KOPT-K1 (cell line): ENCODE measurements around the gene TSGA10IP.
A peak's percentile ranks its signal among the peaks of the same experiment; 100 is the strongest.

Experiments used
- H3K27ac ChIP-seq: fragments of 200-600 bp; sonication (generic); 2 replicates; pipeline ENCODE4 v1.5.1; 2016; ENCODE audit warnings: antibody characterized with exemption, mild to moderate bottlenecking, low read depth, low read length; ENCODE audit not compliant: poor library complexity, severe bottlenecking
- H3K36me3 ChIP-seq: fragments of 200-600 bp; sonication (generic); 2 replicates; pipeline ENCODE4 v1.5.1; 2017; ENCODE audit warnings: antibody characterized with exemption, mild to moderate bottlenecking, low read length, moderate library complexity; ENCODE audit not compliant: insufficient read depth
- H3K9me3 ChIP-seq: fragments of 200-600 bp; sonication (generic); 2 replicates; pipeline ENCODE4 v1.5.1; 2017; ENCODE audit warnings: antibody characterized with exemption, low read length, mild to moderate bottlenecking; ENCODE audit not compliant: insufficient read depth, poor library complexity, severe bottlenecking

TSGA10IP gene

DNA sequence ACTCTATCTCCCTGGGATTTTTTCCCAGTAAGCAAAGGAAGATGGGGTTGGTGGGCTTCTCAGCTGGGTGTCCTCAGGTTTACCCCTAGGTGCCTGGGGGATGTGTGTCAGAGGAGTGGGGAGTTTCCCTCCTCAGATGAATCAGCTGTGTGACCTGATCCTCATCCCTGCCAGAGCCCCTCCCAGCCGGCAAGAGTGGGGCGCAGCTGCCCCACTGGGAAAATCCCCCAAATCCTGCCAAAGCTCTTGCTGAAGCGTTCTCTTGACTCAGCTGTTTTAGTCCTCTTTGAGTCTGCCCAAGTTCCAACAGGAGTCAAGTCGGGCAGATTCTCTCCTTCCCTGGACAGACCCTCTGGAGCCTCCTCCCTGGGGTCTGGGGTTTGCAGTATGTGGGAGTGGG is 32.4 kb upstream of the TSGA10IP start:
- Histone ChIP-seq H3K36me3 (no peaks in the 10 kb centered on the region), H3K27ac (no peak overlapping the region), H3K9me3 (no peaks in the 10 kb centered on the region)

DNA sequence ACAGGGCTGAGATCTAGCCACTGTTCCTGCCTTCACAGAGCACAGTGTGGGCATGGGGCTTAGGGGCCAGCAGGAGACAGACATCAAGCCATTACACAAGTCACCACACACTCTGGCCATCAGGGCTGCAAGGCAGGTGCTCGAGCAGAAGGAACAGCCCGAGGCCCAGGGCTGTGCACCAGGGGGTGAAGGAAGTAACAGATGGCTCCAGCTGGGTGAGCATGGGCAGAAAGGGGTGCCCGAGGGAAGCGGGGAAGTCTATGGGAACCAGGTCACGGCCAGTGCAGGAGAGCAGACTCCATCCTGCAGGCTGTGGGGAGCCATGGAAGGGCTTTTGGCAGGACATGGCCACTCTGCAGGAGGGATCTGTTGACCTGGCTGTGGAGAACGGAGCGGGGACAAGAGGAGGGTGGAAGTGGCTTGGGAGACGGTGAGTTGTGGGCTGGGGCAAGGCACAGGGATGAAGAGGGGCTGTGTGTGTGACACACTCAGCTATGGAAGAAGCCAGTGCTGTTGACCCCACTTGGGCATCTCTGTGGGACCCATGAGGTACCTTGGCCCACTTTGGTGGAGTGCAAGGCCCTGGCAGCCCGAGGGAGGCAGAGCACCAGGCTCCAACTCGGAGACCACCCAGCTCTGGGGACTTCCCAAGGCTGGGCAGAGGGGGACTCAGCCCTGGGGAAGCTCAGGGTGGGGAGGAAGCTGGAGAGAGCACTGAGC is 30.0 kb upstream of the TSGA10IP start:
- H3K9me3 ChIP-seq = no peaks in the 10 kb centered on the region
- no peak overlapping the region for H3K27ac ChIP-seq
- no peaks in the 10 kb centered on the region for H3K36me3 ChIP-seq

DNA sequence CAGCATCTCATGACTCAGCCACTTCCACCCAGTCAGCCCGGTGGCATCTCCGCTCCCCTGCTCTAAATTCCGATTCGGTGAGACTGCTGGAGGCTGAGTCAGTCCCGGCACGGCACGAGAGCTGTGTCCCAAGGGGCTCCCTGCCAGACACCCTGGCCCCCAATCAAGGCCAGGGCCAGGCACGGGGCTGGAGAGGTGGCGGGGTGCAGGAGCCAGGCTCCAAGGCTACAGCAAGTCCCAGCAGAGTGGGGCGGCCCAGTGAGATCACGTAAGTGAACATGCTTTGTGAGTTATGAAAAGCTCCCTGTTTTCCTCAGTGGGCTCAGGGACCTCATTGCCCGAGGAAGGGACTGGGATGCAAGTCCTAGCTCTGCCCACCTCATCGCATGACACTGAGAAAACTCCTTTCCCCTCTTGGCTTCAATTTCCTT is 29.4 kb upstream of the TSGA10IP start:
- peaks cover 4% of the 10 kb centered on the region; the same call in 1 of the 2 replicates for H3K36me3 ChIP-seq
- no peak overlapping the region for H3K27ac ChIP-seq
- no peaks in the 10 kb centered on the region for H3K9me3 ChIP-seq

DNA sequence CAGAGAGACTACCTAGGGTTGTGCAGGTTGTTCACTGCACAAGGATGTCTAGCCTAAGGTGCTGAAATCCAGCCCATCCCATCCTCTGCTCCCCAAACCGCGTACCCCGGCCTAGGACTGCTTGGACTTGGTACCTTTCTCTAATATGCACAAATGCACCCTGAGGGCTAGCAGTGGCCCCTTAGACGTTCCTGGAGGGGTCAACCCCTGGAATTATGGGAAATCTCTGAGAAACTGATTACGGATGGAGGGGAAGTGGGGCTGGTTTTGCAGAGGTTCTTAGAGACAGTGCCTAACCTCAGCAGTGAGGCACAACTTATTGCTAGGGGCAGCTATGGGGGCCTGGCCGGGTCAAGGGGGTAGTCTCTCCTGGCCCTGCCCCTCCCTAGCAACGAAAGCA is 28.9 kb upstream of the TSGA10IP start:
- H3K27ac ChIP-seq = no peak overlapping the region
- no peaks in the 10 kb centered on the region for H3K9me3 ChIP-seq
- peaks cover 8% of the 10 kb centered on the region; the same call in 1 of the 2 replicates for H3K36me3 ChIP-seq

DNA sequence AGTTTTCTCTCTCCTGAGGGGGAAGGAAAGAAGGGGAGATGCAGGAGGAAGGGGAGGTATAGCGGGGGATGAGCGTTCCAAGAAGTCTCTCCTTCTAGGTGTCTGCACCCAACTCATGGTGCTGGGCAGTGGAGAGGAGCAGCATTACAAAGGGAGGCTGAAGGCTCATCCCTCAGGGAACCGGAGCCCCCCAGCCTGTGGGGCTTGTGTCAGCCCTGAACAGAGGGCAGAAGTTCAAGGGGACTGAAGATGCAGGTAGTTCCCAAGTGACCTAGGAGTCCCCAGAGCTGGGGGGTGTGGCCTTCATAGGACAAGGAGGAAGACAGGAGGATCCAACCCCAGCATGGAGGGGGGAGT is 28.2 kb upstream of the TSGA10IP start:
- Histone ChIP-seq H3K27ac (no peak overlapping the region), H3K9me3 (no peaks in the 10 kb centered on the region), H3K36me3 (peaks cover 15% of the 10 kb centered on the region)

DNA sequence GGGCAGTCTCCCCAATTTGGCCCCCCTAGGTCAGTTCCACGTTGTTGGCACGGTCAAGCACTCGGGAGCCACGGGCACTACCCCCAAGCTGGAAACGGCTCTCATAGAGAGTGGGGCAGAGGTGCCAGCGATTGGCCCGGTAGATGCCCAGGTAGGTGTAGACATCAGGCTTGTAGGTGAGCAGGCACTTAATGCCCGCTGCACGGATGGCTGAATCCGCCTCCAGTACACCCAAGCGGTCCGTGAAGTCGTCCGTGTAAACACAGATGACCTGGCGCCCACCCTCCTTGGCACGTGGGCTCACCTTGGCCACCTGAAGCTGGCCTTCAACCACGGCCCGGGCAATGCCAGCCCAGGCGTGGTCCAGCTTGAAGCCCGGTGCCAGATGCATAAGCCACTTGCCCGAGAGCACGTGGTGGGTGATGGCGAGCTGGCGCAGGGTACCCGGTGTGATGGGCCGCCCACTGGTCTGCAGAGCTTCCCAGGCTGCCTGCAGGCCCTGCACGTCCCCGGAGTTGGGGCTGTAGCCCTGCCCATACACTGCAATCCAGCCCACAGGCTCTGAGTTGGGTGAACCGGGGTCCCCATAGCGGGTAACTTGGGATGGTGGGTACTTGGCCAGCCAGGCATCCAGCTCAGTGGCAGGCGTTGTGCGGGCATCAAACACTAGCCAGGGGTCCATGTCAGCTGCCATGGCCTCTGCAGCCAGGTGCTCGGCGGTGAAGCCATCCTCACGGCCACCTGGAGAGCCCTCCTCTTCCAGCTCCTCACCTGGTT is 27.7 kb upstream of the TSGA10IP start:
- peak overlapping the region; percentile 90 for H3K27ac ChIP-seq
- H3K9me3 ChIP-seq = no peaks in the 10 kb centered on the region
- H3K36me3 ChIP-seq = peaks cover 20% of the 10 kb centered on the region

DNA sequence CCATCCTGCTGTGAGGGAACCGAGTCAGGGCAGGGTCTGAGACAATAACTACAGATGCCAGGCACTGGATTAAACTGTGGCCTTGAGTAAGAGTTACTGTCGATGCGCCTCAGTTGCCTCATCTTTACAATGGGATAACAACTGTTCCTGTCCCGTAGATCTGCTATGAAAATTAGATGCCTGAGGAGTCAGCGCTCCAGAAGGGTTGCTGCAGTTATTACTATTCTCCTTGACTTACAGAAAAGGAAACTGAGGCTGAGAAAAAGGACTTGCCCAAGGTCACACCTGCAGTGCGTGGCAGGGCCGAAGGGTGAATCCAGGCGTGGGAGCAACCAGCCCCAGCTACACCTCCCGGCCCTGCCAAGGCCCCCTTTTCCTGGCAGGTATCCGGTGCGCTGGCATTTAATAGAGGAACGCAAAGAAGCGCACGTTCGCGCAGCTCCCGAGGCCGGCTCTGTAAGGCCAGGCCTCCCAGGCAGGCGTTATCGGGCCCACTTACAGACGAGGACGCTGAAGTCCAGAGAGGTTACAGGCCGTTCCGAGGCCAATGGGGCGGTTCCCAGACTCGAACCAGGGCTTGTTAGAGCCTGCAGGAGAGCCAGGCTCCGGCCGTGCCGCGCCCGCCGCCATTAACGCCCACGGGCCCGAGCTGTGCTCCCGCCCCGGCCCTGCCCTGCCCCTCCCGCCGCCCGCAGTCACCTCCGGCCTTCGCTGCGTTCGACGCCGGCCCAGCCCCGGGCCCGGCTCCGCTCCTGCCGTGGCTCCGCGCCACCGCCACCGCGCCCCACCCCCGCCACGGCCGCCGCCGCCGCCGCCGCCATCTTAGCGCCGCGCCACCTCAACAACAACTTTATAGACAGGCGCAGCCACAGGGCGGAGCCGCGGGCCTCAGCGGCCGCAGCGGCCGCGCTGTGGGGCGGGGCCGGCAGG is 26.8 kb upstream of the TSGA10IP start, which contains the start of gene C11orf68:
Gene C11orf68, minus strand, starts transcription at position 852 of the 930 bp plus-strand sequence. Its CDS starts 31 bp downstream, at position 821.
- Histone ChIP-seq H3K9me3 (no peaks in the 10 kb centered on the region), H3K36me3 (peaks cover 29% of the 10 kb centered on the region), H3K27ac (peak within 1 kb of the TSS; percentile 90)

DNA sequence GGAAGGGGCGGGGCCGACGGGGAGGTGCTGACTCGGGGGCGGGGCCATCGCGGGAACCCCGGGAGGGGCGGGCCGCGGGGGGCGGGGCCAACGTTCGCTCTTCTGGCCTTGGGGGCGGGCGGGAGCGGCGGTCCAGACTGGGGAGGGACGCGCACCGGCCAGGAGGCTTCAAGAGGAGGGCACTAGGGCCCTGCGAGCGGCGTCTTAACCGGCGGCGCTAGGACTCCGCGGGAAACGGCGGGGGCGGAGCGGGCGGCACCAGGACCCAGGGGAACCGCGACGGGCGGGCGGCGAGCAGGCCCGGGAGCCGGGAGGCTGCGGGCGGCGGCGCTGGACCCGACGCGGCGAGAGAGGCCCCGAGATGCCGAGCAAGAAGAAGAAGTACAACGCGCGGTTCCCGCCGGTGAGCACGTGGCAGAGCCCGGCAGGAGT is 26.1 kb upstream of the TSGA10IP start, which contains the start of gene DRAP1:
Gene DRAP1, plus strand, starts transcription at position 286 of the 432 bp plus-strand sequence. Its CDS starts 76 bp downstream, at position 362.
- Histone ChIP-seq H3K36me3 (peaks cover 31% of the 10 kb centered on the region), H3K27ac (peak within 1 kb of the TSS; percentile 90), H3K9me3 (no peaks in the 10 kb centered on the region)

DNA sequence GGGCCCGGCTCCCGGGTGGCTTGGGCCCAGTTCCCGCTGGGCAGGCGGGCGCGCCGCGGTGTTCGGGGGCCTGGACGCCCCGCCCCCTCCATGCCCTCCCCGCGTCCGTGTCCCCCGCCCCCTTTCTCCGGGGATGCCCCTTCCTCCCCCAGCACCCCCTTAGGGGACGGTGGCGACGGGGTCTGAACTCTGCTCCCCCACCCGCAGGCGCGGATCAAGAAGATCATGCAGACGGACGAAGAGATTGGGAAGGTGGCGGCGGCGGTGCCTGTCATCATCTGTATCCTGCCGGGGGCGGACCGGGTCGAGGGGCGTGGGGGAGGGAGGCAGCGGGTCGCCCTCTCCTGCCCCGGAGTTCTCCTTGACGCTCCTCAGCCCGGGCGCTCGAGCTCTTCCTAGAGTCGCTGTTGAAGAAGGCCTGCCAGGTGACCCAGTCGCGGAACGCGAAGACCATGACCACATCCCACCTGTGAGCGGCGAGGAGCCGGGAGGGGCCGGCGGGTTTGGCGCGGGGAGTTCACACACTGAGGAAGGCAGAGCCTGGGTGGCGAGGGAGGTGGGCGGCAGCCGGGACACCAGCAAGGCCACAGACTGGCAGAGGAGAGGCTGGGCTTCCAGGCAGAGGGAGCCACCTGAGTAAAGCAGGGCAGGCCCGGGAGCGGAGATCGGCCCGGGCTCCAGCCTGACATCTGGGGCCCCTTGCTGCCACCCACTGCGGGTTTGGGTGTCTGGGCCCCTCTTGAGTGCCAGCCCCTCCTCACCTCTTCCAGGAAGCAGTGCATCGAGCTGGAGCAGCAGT is 25.5 kb upstream of the TSGA10IP start:
- Histone ChIP-seq H3K27ac (peak overlapping the region; percentile 84), H3K36me3 (peaks cover 37% of the 10 kb centered on the region), H3K9me3 (no peaks in the 10 kb centered on the region)

DNA sequence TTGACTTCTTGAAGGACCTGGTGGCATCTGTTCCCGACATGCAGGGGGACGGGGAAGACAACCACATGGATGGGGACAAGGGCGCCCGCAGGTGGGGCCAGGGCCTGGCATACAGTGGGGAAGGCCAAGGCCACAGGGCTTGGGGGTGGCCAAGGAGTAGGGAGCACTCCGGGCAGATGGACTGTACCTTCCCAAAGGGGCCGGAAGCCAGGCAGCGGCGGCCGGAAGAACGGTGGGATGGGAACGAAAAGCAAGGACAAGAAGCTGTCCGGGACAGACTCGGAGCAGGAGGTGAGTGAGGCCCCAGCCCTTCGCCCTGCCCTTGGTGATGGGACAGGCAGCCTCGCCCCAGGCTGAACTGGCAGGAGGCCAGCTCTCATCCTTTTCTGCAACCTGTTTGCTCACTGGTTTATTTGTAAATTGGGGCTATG is 24.9 kb upstream of the TSGA10IP start:
- Histone ChIP-seq H3K9me3 (no peaks in the 10 kb centered on the region), H3K36me3 (peaks cover 42% of the 10 kb centered on the region), H3K27ac (peak overlapping the region; percentile 84)

DNA sequence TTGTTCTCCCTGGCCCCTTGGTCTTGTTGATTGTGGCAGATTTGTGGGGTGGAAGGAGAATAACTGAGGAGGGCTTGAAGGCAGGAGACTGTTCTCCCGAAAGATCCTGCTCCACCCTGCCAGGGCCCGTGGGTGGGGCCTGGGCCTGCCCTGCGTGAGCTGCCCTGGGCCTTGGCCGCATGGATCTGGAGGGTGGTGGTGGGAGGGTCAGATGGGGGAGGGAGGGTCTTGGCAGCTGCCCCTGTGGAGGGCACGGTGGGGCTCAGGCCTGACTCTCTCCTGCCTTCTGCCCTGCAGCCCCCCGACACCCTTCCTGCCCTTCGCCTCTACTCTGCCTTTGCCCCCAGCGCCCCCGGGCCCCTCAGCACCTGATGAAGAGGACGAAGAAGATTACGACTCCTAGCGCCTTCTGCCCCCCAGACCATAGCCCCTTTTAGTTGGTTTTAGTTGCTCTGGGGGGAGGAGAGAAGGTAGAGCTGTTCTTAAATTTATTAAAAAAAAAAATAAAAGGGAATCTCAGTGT is 24.2 kb upstream of the TSGA10IP start:
- peaks cover 43% of the 10 kb centered on the region for H3K36me3 ChIP-seq
- peak overlapping the region; percentile 84 for H3K27ac ChIP-seq
- H3K9me3 ChIP-seq = no peaks in the 10 kb centered on the region

DNA sequence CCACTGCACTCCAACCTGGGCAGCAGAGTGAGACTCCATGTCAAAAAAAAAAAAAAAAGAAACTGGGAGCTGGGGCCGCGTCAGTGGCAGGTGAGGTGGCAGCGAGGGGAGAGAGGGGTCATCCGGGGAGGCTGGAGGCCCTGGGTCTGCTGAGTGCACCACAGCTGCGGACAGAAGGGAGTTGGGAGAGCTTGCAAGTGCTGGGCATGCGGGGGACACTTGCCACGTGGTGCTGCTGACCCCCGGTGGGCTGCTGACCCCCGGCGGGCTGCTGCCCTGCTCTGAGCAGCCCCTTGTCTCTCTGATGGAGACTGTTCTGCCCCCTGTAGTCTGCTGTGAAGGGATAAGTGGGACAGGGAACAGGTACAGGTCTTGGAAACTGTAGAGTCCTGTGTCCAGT is 23.4 kb upstream of the TSGA10IP start:
- H3K27ac ChIP-seq = no peak overlapping the region
- peaks cover 43% of the 10 kb centered on the region for H3K36me3 ChIP-seq
- H3K9me3 ChIP-seq = no peaks in the 10 kb centered on the region

DNA sequence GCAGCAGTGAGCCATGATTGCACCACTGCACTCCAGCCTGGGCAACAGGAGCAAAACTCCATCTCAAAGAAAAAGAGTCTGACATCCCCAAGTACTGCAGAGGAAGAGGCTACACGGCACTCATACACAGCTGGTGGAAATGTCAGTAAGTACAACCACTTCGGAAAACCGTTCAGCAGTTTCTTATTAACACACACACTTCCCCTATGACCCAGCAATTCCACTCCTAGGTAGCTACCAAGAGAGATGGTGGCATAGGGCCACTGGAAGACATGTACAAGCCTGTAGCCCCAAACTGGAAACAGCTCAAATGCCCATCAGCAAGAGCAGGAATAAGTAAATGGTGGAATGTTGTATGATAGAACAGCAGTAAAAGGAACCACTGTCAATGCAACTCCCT is 22.7 kb upstream of the TSGA10IP start:
- H3K27ac ChIP-seq = no peak overlapping the region
- no peaks in the 10 kb centered on the region for H3K9me3 ChIP-seq
- H3K36me3 ChIP-seq = peaks cover 43% of the 10 kb centered on the region

DNA sequence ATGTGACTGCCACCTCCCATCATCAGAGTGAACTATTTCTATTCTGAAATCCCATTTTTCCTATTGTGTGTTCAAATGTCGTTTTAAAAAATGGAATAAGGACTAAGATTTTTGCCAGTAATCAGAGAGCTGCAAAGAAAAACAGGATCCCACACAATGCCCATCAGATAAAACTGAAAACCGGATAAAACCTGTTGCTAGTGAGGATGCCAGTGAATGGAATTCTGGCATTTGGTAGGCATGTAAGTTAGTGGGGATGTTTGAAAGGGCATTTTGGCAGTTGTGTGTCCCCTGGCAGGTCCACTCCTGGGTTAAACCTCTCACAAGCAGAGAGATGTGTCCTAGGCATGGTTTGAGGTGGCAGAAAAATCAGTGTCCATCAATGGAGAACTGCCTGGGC is 19.9 kb upstream of the TSGA10IP start:
- Histone ChIP-seq H3K27ac (no peak overlapping the region), H3K36me3 (peaks cover 43% of the 10 kb centered on the region), H3K9me3 (no peaks in the 10 kb centered on the region)
